IMR-90 (cell line): ENCODE data around the gene ITIH6. TPM values are rescaled to one million over a fixed set of nuclear protein-coding genes. Genes with fewer than 3 reads are reported as not detected.

ENCODE experiments used
- ATAC-seq: fragments of 200-7000 bp; cut with Tn5 transposase; 2 replicates; pipeline ENCODE4 v1.9.1; 2020; ENCODE audit warnings: low read depth, mild to moderate bottlenecking, moderate library complexity
- BruUV-seq: library from RNA; stranded (reverse); fragments of 400-500 nt; replicated peaks from 2 replicates; lab custom pipeline; 2021; lab: Mats Ljungman, UMichigan
- CTCF ChIA-PET: fragments of 300-600 bp; formaldehyde crosslinking; extraction: SDS; loops from one replicate; lab custom pipeline; 2021; ENCODE audit warnings: antibody characterized with exemption; lab: Yijun Ruan, JAX
- POLR2A ChIA-PET: fragments of 300-600 bp; sonication (Branson Sonifier 250); formaldehyde crosslinking; loops from one replicate; lab custom pipeline; 2022; ENCODE audit warnings: antibody characterized with exemption; ENCODE audit not compliant: unreplicated experiment; lab: Charles Lee
- DNase-seq: peaks from one replicate; pipeline ENCODE4 v3.0.0; 2013
- H2AFZ ChIP-seq: replicated peaks from 2 replicates; pipeline ENCODE3; 2013; ENCODE audit warnings: low read length, mild to moderate bottlenecking; ENCODE audit not compliant: poor library complexity
- H2AK5ac ChIP-seq: 2 replicates; pipeline ENCODE4 v1.6.1; 2013; ENCODE audit warnings: low read depth, low read length, inconsistent platforms
- H2AK9ac ChIP-seq: replicated peaks from 2 replicates; pipeline ENCODE3; 2013; ENCODE audit warnings: mild to moderate bottlenecking, low read depth, low read length, moderate library complexity; ENCODE audit not compliant: poor library complexity
- H2BK120ac ChIP-seq: 2 replicates; pipeline ENCODE4 v1.6.1; 2013; ENCODE audit warnings: low read depth, low read length, inconsistent platforms
- H2BK15ac ChIP-seq: 3 replicates; pipeline ENCODE4 v1.6.1; 2013; ENCODE audit warnings: low read depth, low read length, inconsistent platforms
- H2BK20ac ChIP-seq: 2 replicates; pipeline ENCODE4 v1.6.1; 2013; ENCODE audit warnings: low read depth, mild to moderate bottlenecking, inconsistent platforms, low read length, moderate library complexity
- H2BK5ac ChIP-seq: 2 replicates; pipeline ENCODE4 v1.6.1; 2013; ENCODE audit warnings: mild to moderate bottlenecking, low read depth, low read length, inconsistent platforms; ENCODE audit not compliant: poor library complexity, severe bottlenecking
- H3K14ac ChIP-seq: replicated peaks from 2 replicates; pipeline ENCODE4 v1.6.1; 2013; ENCODE audit warnings: low read depth, low read length, inconsistent platforms
- H3K18ac ChIP-seq: 2 replicates; pipeline ENCODE4 v1.6.1; 2013; ENCODE audit warnings: low read depth, low read length, control low read depth
- H3K23ac ChIP-seq: 2 replicates; pipeline ENCODE4 v1.6.1; 2013; ENCODE audit warnings: low read depth, low read length, inconsistent platforms
- H3K27ac ChIP-seq: 2 replicates; pipeline ENCODE4 v1.5.1; 2013; ENCODE audit warnings: mild to moderate bottlenecking, control low read depth, low read length; ENCODE audit not compliant: insufficient read depth
- H3K27me3 ChIP-seq: 2 replicates; pipeline ENCODE4 v1.6.1; 2013; ENCODE audit warnings: low read length; ENCODE audit not compliant: control insufficient read depth, insufficient read depth
- H3K36me3 ChIP-seq: 2 replicates; pipeline ENCODE4 v1.6.1; 2013; ENCODE audit warnings: low read length, mixed read lengths; ENCODE audit not compliant: control insufficient read depth, insufficient read depth
- H3K4ac ChIP-seq: 2 replicates; pipeline ENCODE4 v1.6.1; 2013; ENCODE audit warnings: low read depth, low read length, inconsistent platforms
- H3K4me1 ChIP-seq: 2 replicates; pipeline ENCODE4 v1.6.1; 2013; ENCODE audit warnings: low read length, mixed read lengths; ENCODE audit not compliant: control insufficient read depth, insufficient read depth
- H3K4me2 ChIP-seq: 2 replicates; pipeline ENCODE4 v1.6.1; 2013; ENCODE audit warnings: low read depth, mild to moderate bottlenecking, control low read depth, low read length, moderate library complexity
- H3K4me3 ChIP-seq: 2 replicates; pipeline ENCODE4 v1.5.1; 2013; ENCODE audit warnings: low read depth, mild to moderate bottlenecking, control low read depth, low read length, moderate library complexity; ENCODE audit not compliant: insufficient read depth
- H3K56ac ChIP-seq: 2 replicates; pipeline ENCODE4 v1.6.1; 2013; ENCODE audit warnings: low read length, inconsistent platforms; ENCODE audit not compliant: insufficient read depth; ENCODE audit errors: extremely low read depth
- H3K79me1 ChIP-seq, 2 experiments: 2 replicates each; pipeline ENCODE4 v1.6.1; 2013; ENCODE audit warnings: low read length in 2 of 2, inconsistent platforms in 1 of 2, low read depth in 1 of 2
- H3K9ac ChIP-seq: 2 replicates; pipeline ENCODE4 v1.6.1; 2013; ENCODE audit warnings: low read depth, low read length, control low read depth
- H3K9me1 ChIP-seq: 2 replicates; pipeline ENCODE4 v1.6.1; 2013; ENCODE audit warnings: low read length, inconsistent platforms; ENCODE audit not compliant: insufficient read depth
- H3K9me3 ChIP-seq: 2 replicates; pipeline ENCODE4 v1.6.1; 2013; ENCODE audit warnings: low read length; ENCODE audit not compliant: control insufficient read depth, insufficient read depth
- H4K20me1 ChIP-seq: 2 replicates; pipeline ENCODE4 v1.6.1; 2013; ENCODE audit warnings: low read length, inconsistent platforms; ENCODE audit not compliant: insufficient read depth
- H4K5ac ChIP-seq: 2 replicates; pipeline ENCODE4 v1.6.1; 2013; ENCODE audit warnings: mild to moderate bottlenecking, low read depth, low read length, control low read depth
- H4K8ac ChIP-seq, 2 experiments: 2 replicates each; pipeline ENCODE4 v1.6.1; 2013; ENCODE audit warnings: low read depth in 2 of 2, low read length in 2 of 2, control low read depth in 1 of 2, inconsistent platforms in 1 of 2
- H4K91ac ChIP-seq: 2 replicates; pipeline ENCODE4 v1.6.1; 2013; ENCODE audit warnings: low read depth, low read length, inconsistent platforms; ENCODE audit not compliant: insufficient read depth
- BHLHE40 ChIP-seq: fragments of 150-350 bp; IDR thresholded peaks from 2 replicates; pipeline ENCODE4 v1.6.1; 2016; ENCODE audit warnings: mild to moderate bottlenecking, low read depth, low read length
- CEBPB ChIP-seq: IDR thresholded peaks from 2 replicates; pipeline ENCODE4 v1.6.1; 2012; ENCODE audit warnings: low read depth, low read length, improper control_type of control experiment
- CHD1 ChIP-seq: IDR thresholded peaks from 2 replicates; pipeline ENCODE4 v1.6.1; 2012; ENCODE audit warnings: low read depth, low read length, improper control_type of control experiment
- ELK1 ChIP-seq: fragments of 150-350 bp; IDR thresholded peaks from 2 replicates; pipeline ENCODE4 v1.6.1; 2016; ENCODE audit warnings: low read depth, mild to moderate bottlenecking, low read length, moderate library complexity, borderline replicate concordance
- FOS ChIP-seq: fragments of 150-350 bp; IDR thresholded peaks from 2 replicates; pipeline ENCODE4 v1.6.1; 2016; ENCODE audit warnings: low read depth, low read length
- MAFK ChIP-seq: IDR thresholded peaks from 2 replicates; pipeline ENCODE4 v1.6.1; 2012; ENCODE audit warnings: low read depth, low read length, improper control_type of control experiment
- MAZ ChIP-seq: IDR thresholded peaks from 2 replicates; pipeline ENCODE4 v1.6.1; 2012; ENCODE audit warnings: low read depth, mild to moderate bottlenecking, low read length, improper control_type of control experiment, moderate library complexity, borderline replicate concordance
- MXI1 ChIP-seq: IDR thresholded peaks from 2 replicates; pipeline ENCODE4 v1.6.1; 2012; ENCODE audit warnings: low read depth, mild to moderate bottlenecking, low read length, moderate library complexity, borderline replicate concordance
- NFE2L2 ChIP-seq: fragments of 150-350 bp; IDR thresholded peaks from 2 replicates; pipeline ENCODE4 v1.6.1; 2016; ENCODE audit warnings: low read depth, mild to moderate bottlenecking, low read length
- POLR2A ChIP-seq: IDR thresholded peaks from 2 replicates; pipeline ENCODE4 v1.6.1; 2012; ENCODE audit warnings: mild to moderate bottlenecking, low read depth, low read length
- RAD21 ChIP-seq: IDR thresholded peaks from 2 replicates; pipeline ENCODE4 v1.6.1; 2012; ENCODE audit warnings: low read length, improper control_type of control experiment
- RCOR1 ChIP-seq: IDR thresholded peaks from 2 replicates; pipeline ENCODE4 v1.6.1; 2012; ENCODE audit warnings: mild to moderate bottlenecking, low read length, improper control_type of control experiment; ENCODE audit not compliant: insufficient replicate concordance
- RFX5 ChIP-seq: IDR thresholded peaks from 2 replicates; pipeline ENCODE4 v1.8.0; 2012; ENCODE audit warnings: low read depth, mild to moderate bottlenecking, low read length, moderate library complexity
- SMC3 ChIP-seq: fragments of 150-350 bp; IDR thresholded peaks from 2 replicates; pipeline ENCODE4 v1.6.1; 2016; ENCODE audit warnings: low read depth, mild to moderate bottlenecking, antibody characterized with exemption, low read length, moderate library complexity
- WGBS, 2 experiments: methylation state at CpG; one replicate each; pipeline versions ENCODE4 v1.1.5 to v1.1.7; 2013; ENCODE audit warnings: missing lambda C conversion rate in 2 of 2; ENCODE audit not compliant: insufficient read length in 1 of 2; ENCODE audit errors: extremely low coverage in 2 of 2; 5-methylcytosine and 5-hydroxymethylcytosine counted together
- dilution Hi-C: fragments of 300-500 bp; cut with HindIII; formaldehyde crosslinking; loops from one replicate; pipeline ENCODE4 v1.14.3; 2018; ENCODE audit warnings: low sequenced_read_pairs; ENCODE audit not compliant: unreplicated experiment
- in situ Hi-C: fragments of 300-500 bp; cut with MboI; formaldehyde crosslinking; loops from 3 replicates; pipeline ENCODE4 v1.14.3; 2019; ENCODE audit warnings: low sequenced_read_pairs, inconsistent platforms, mixed read lengths
- intact Hi-C: fragments of 100-400 bp; cut with micrococcal nuclease; formaldehyde crosslinking; loops from 2 replicates; pipeline ENCODE4 v1.10.0; 2022
- polyA plus RNA-seq, 3 experiments: library from polyadenylated mRNA; depleted of rRNA; stranded (reverse); fragments of >200 nt; gene quantifications; 2 replicates each; pipeline ENCODE4 v1.2.3, GENCODE V29; 2012; ENCODE audit warnings: low replicate concordance in 1 of 3
- total RNA-seq: library from RNA; depleted of rRNA; stranded (reverse); fragments of >200 nt; gene quantifications from 2 replicates; pipeline ENCODE4 v1.2.3, GENCODE V29; 2012
- TF ChIP-seq, protein P1 (sequence below): fragments of 150-350 bp; IDR thresholded peaks from 2 replicates; pipeline ENCODE4 v1.6.1; 2017; ENCODE audit warnings: mild to moderate bottlenecking, antibody characterized with exemption, low read length, low read depth
- TF ChIP-seq, protein P2 (sequence below): conservative IDR thresholded peaks from 2 replicates; pipeline ENCODE4 v1.5.1; 2012; ENCODE audit warnings: mild to moderate bottlenecking, low read depth, low read length, improper control_type of control experiment

Gene ITIH6
- total and polyA plus RNA-seq, 2 of the 4 experiments (the other 2 are of a cell fraction): not detected

GRCh38 chrX:54824722-54825121, 26.7 kb upstream of the ITIH6 start:
- Histone ChIP-seq H3K4me3 (no peak overlapping the region), H3K23ac (no peak overlapping the region), H2BK5ac (no peak overlapping the region), H2AFZ (no peak overlapping the region), H3K9me3 (no peaks in the 10 kb centered on the region; the same call in 1 of the 2 replicates), H4K91ac (no peak overlapping the region), H2AK5ac (no peak overlapping the region), H3K9ac (no peak overlapping the region), H3K4me2 (no peak overlapping the region), H2BK15ac (no peak overlapping the region), H3K56ac (no peak overlapping the region), H4K5ac (no peak overlapping the region), H3K4ac (no peak overlapping the region), H3K36me3 (no peaks in the 10 kb centered on the region), H3K4me1 (no peaks in the 10 kb centered on the region), H3K27me3 (no peaks in the 10 kb centered on the region), H3K9me1 (no peaks in the 10 kb centered on the region; the same call in 1 of the 2 replicates), H3K27ac (no peak overlapping the region), H2BK20ac (no peak overlapping the region), H3K18ac (no peak overlapping the region), H3K14ac (no peak overlapping the region), H4K20me1 (no peaks in the 10 kb centered on the region), H4K8ac (no peak overlapping the region), H2AK9ac (no peak overlapping the region), H2BK120ac (no peak overlapping the region), H3K79me1 (no peaks in the 10 kb centered on the region)
- intact Hi-C loops (no loop called here), dilution Hi-C loops (no loop called here), in situ Hi-C loops (no loop called here)
- ChIA-PET POLR2A (no interaction called here), CTCF (no interaction called here)
- BruUV-seq: no TSS peak
- 80% methylated on average over 1 of the region's 8 CpGs; no CpG with 5 or more reads in 1 of the 2 experiments for WGBS, 2 experiments
- no peak for DNase-seq
- no peak for TF ChIP-seq RAD21
- TF ChIP-seq POLR2A: no peak
- no peak for TF ChIP-seq MXI1
- TF ChIP-seq SMC3: no peak
- TF ChIP-seq, protein P1, sequence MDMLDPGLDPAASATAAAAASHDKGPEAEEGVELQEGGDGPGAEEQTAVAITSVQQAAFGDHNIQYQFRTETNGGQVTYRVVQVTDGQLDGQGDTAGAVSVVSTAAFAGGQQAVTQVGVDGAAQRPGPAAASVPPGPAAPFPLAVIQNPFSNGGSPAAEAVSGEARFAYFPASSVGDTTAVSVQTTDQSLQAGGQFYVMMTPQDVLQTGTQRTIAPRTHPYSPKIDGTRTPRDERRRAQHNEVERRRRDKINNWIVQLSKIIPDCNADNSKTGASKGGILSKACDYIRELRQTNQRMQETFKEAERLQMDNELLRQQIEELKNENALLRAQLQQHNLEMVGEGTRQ: no peak
- no peak for TF ChIP-seq CHD1
- no peak for TF ChIP-seq FOS
- TF ChIP-seq NFE2L2: no peak
- TF ChIP-seq, protein P2, sequence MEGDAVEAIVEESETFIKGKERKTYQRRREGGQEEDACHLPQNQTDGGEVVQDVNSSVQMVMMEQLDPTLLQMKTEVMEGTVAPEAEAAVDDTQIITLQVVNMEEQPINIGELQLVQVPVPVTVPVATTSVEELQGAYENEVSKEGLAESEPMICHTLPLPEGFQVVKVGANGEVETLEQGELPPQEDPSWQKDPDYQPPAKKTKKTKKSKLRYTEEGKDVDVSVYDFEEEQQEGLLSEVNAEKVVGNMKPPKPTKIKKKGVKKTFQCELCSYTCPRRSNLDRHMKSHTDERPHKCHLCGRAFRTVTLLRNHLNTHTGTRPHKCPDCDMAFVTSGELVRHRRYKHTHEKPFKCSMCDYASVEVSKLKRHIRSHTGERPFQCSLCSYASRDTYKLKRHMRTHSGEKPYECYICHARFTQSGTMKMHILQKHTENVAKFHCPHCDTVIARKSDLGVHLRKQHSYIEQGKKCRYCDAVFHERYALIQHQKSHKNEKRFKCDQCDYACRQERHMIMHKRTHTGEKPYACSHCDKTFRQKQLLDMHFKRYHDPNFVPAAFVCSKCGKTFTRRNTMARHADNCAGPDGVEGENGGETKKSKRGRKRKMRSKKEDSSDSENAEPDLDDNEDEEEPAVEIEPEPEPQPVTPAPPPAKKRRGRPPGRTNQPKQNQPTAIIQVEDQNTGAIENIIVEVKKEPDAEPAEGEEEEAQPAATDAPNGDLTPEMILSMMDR: no peak
- TF ChIP-seq CEBPB: no peak
- no peak for TF ChIP-seq RFX5
- TF ChIP-seq RCOR1: no peak
- TF ChIP-seq MAZ: no peak
- no peak for TF ChIP-seq MAFK
- TF ChIP-seq ELK1: no peak
- no peak for TF ChIP-seq BHLHE40
- no peak for ATAC-seq
